ENCODE results near the gene CD22.

DNA sequence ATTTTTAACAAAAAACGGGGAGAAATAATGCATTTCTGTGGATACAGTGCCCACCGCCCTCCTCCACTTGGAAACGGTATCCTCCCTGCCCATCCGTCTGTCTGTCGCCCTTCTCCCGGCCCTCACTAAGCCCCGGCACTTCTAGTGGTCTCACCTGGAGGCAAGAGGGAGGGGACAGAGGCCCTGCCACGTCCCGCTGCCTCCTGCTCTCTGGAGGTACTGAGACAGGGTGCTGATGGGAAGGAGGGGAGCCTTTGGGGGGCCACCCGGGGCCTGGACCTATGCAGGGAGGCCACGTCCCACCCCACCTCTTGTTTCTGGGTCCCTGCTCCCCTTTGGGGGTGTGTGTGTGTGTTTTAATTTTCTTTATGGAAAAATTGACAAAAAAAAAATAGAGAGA is 49.6 kb upstream of the CD22 start:
- TF ChIP-seq, protein P1, sequence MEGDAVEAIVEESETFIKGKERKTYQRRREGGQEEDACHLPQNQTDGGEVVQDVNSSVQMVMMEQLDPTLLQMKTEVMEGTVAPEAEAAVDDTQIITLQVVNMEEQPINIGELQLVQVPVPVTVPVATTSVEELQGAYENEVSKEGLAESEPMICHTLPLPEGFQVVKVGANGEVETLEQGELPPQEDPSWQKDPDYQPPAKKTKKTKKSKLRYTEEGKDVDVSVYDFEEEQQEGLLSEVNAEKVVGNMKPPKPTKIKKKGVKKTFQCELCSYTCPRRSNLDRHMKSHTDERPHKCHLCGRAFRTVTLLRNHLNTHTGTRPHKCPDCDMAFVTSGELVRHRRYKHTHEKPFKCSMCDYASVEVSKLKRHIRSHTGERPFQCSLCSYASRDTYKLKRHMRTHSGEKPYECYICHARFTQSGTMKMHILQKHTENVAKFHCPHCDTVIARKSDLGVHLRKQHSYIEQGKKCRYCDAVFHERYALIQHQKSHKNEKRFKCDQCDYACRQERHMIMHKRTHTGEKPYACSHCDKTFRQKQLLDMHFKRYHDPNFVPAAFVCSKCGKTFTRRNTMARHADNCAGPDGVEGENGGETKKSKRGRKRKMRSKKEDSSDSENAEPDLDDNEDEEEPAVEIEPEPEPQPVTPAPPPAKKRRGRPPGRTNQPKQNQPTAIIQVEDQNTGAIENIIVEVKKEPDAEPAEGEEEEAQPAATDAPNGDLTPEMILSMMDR (IDR thresholded peaks at IDR 0.05; ENCODE audit: control extremely low read depth in 1 of 3, insufficient read depth in 1 of 3, low read depth in 1 of 3, low read length in 3 of 3): no peak
- no peak for TF ChIP-seq ASH2L (IDR thresholded peaks at IDR 0.05; ENCODE audit: low read length)
- TF ChIP-seq, protein P2, sequence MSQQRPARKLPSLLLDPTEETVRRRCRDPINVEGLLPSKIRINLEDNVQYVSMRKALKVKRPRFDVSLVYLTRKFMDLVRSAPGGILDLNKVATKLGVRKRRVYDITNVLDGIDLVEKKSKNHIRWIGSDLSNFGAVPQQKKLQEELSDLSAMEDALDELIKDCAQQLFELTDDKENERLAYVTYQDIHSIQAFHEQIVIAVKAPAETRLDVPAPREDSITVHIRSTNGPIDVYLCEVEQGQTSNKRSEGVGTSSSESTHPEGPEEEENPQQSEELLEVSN (IDR thresholded peaks at IDR 0.05): no peak
- no peak for TF ChIP-seq NRF1 (IDR thresholded peaks at IDR 0.05; ENCODE audit: low read depth, low read length)
- TF ChIP-seq CHD2 (IDR thresholded peaks at IDR 0.05; ENCODE audit: low read length): no peak
- TF ChIP-seq, protein P3, sequence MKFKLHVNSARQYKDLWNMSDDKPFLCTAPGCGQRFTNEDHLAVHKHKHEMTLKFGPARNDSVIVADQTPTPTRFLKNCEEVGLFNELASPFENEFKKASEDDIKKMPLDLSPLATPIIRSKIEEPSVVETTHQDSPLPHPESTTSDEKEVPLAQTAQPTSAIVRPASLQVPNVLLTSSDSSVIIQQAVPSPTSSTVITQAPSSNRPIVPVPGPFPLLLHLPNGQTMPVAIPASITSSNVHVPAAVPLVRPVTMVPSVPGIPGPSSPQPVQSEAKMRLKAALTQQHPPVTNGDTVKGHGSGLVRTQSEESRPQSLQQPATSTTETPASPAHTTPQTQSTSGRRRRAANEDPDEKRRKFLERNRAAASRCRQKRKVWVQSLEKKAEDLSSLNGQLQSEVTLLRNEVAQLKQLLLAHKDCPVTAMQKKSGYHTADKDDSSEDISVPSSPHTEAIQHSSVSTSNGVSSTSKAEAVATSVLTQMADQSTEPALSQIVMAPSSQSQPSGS (IDR thresholded peaks at IDR 0.05; ENCODE audit: low read length): no peak
- TF ChIP-seq POLR2A (IDR thresholded peaks at IDR 0.05; ENCODE audit: control extremely low read depth in 1 of 2, low read depth in 2 of 2, low read length in 2 of 2): no peak
- TF ChIP-seq, protein P4, sequence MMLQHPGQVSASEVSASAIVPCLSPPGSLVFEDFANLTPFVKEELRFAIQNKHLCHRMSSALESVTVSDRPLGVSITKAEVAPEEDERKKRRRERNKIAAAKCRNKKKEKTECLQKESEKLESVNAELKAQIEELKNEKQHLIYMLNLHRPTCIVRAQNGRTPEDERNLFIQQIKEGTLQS (IDR thresholded peaks at IDR 0.05; ENCODE audit: insufficient read depth, low read depth, low read length): no peak
- no peak for TF ChIP-seq EZH2 (IDR thresholded peaks at IDR 0.05; ENCODE audit: low read depth, low read length, severe bottlenecking)
- TF ChIP-seq, protein P5, sequence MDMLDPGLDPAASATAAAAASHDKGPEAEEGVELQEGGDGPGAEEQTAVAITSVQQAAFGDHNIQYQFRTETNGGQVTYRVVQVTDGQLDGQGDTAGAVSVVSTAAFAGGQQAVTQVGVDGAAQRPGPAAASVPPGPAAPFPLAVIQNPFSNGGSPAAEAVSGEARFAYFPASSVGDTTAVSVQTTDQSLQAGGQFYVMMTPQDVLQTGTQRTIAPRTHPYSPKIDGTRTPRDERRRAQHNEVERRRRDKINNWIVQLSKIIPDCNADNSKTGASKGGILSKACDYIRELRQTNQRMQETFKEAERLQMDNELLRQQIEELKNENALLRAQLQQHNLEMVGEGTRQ (IDR thresholded peaks at IDR 0.05; ENCODE audit: low read length): no peak
- TF ChIP-seq POLR2AphosphoS5 (IDR thresholded peaks at IDR 0.05; ENCODE audit: low read depth, low read length): no peak
- TF ChIP-seq GTF2F1 (IDR thresholded peaks at IDR 0.05; ENCODE audit: borderline replicate concordance, low read depth, low read length): no peak
- no peak for TF ChIP-seq ZNF274 (IDR thresholded peaks at IDR 0.05; ENCODE audit: borderline replicate concordance, extremely low read depth, low read length)
- TF ChIP-seq CEBPB (IDR thresholded peaks at IDR 0.05; ENCODE audit: low read depth, low read length): no peak

Data from H1 (cell line).